Loucy (cell line): ENCODE measurements around the gene ABTB2.

Experiments used
- H2AFZ ChIP-seq: fragments of 200-600 bp; sonication (generic); 2 replicates; pipeline ENCODE4 v1.6.0; 2016; ENCODE audit warnings: antibody characterized with exemption, mild to moderate bottlenecking, low read length, moderate library complexity
- H3F3A ChIP-seq: fragments of 200-600 bp; 2 replicates; pipeline ENCODE4 v1.6.0; 2016; ENCODE audit warnings: antibody characterized with exemption, low read depth, mild to moderate bottlenecking
- H3K27me3 ChIP-seq: fragments of 200-600 bp; sonication (generic); 2 replicates; pipeline ENCODE4 v1.6.1; 2014; ENCODE audit warnings: low read length, mild to moderate bottlenecking; ENCODE audit not compliant: insufficient read depth, poor library complexity, severe bottlenecking
- H3K36me3 ChIP-seq: fragments of 200-600 bp; sonication (generic); 2 replicates; pipeline ENCODE4 v1.6.1; 2016; ENCODE audit warnings: low read length; ENCODE audit not compliant: insufficient read depth
- H3K4me1 ChIP-seq: fragments of 200-600 bp; sonication (generic); 2 replicates; pipeline ENCODE4 v1.5.1; 2014; ENCODE audit warnings: low read length, mild to moderate bottlenecking; ENCODE audit not compliant: insufficient read depth, poor library complexity, severe bottlenecking
- H3K4me2 ChIP-seq: fragments of 200-600 bp; sonication (generic); 2 replicates; pipeline ENCODE4 v1.6.0; 2014; ENCODE audit warnings: antibody characterized with exemption, low read length, low read depth, mild to moderate bottlenecking; ENCODE audit not compliant: poor library complexity, severe bottlenecking
- H3K4me3 ChIP-seq: fragments of 200-600 bp; sonication (generic); 2 replicates; pipeline ENCODE4 v1.5.1; 2014; ENCODE audit warnings: low read length, mild to moderate bottlenecking, mixed read lengths; ENCODE audit not compliant: poor library complexity, severe bottlenecking
- H3K79me2 ChIP-seq: fragments of 200-600 bp; sonication (generic); 2 replicates; pipeline ENCODE4 v1.6.1; 2014; ENCODE audit warnings: low read length; ENCODE audit not compliant: insufficient read depth
- H3K9ac ChIP-seq: fragments of 200-600 bp; sonication (generic); 2 replicates; pipeline ENCODE4 v1.6.0; 2014; ENCODE audit warnings: mild to moderate bottlenecking, low read depth, low read length, moderate library complexity; ENCODE audit not compliant: poor library complexity, severe bottlenecking
- H3K9me2 ChIP-seq: fragments of 200-600 bp; sonication (generic); replicated peaks from 2 replicates; pipeline ENCODE4 v1.6.1; 2016; ENCODE audit warnings: low read depth, low read length, mixed read lengths
- H3K9me3 ChIP-seq: fragments of 200-600 bp; sonication (generic); 2 replicates; pipeline ENCODE4 v1.6.1; 2014; ENCODE audit warnings: mild to moderate bottlenecking, antibody characterized with exemption, low read length, low read depth; ENCODE audit not compliant: insufficient read depth
- H4K20me1 ChIP-seq: fragments of 200-600 bp; sonication (generic); 2 replicates; pipeline ENCODE4 v1.6.0; 2014; ENCODE audit warnings: antibody characterized with exemption, low read length, mild to moderate bottlenecking; ENCODE audit not compliant: insufficient read depth, poor library complexity, severe bottlenecking
- CTCF ChIP-seq: fragments of 200-600 bp; sonication (generic); conservative IDR thresholded peaks from 2 replicates; pipeline ENCODE4 v1.5.1; 2014; ENCODE audit warnings: mild to moderate bottlenecking, antibody characterized with exemption, low read length
- EZH2phosphoT487 ChIP-seq: fragments of 200-600 bp; IDR thresholded peaks from 2 replicates; pipeline ENCODE4 v1.6.1; 2018; ENCODE audit warnings: antibody characterized with exemption, mild to moderate bottlenecking, moderate library complexity, borderline replicate concordance

The ABTB2 gene

GRCh38 chr11:34382532-34383276, 24.9 kb upstream of the ABTB2 start:
- H2AFZ ChIP-seq, result no peak overlapping the region
- H3K9ac ChIP-seq, result no peak overlapping the region
- peaks cover 8% of the 10 kb centered on the region; the same call in 1 of the 2 replicates for H3K9me3 ChIP-seq
- peaks cover 8% of the 10 kb centered on the region; the same call in 1 of the 2 replicates for H3F3A ChIP-seq
- H3K79me2 ChIP-seq, result no peaks in the 10 kb centered on the region
- H3K4me3 ChIP-seq, result no peak overlapping the region
- no peak overlapping the region for H3K4me2 ChIP-seq
- H3K4me1 ChIP-seq, result peaks cover 29% of the 10 kb centered on the region
- no peaks in the 10 kb centered on the region for H3K36me3 ChIP-seq
- H3K9me2 ChIP-seq, result no peaks in the 10 kb centered on the region
- no peak for TF ChIP-seq CTCF
- no peak for TF ChIP-seq EZH2phosphoT487
- no peaks in the 10 kb centered on the region for H4K20me1 ChIP-seq
- H3K27me3 ChIP-seq, result no peaks in the 10 kb centered on the region

GRCh38 chr11:34381775-34382174, 24.0 kb upstream of the ABTB2 start:
- peaks cover 29% of the 10 kb centered on the region for H3K4me1 ChIP-seq
- H3K79me2 ChIP-seq, result no peaks in the 10 kb centered on the region
- H3F3A ChIP-seq, result peaks cover 8% of the 10 kb centered on the region; the same call in 1 of the 2 replicates
- H4K20me1 ChIP-seq, result no peaks in the 10 kb centered on the region
- H3K4me2 ChIP-seq, result no peak overlapping the region
- no peak for TF ChIP-seq EZH2phosphoT487
- no peak for TF ChIP-seq CTCF
- H2AFZ ChIP-seq, result no peak overlapping the region
- H3K27me3 ChIP-seq, result no peaks in the 10 kb centered on the region
- no peaks in the 10 kb centered on the region for H3K36me3 ChIP-seq
- no peak overlapping the region for H3K4me3 ChIP-seq
- peaks cover 16% of the 10 kb centered on the region; the same call in 1 of the 2 replicates for H3K9me3 ChIP-seq
- no peaks in the 10 kb centered on the region for H3K9me2 ChIP-seq
- no peak overlapping the region for H3K9ac ChIP-seq

- H3K4me3 ChIP-seq, result no peak overlapping the region
- no peak overlapping the region for H2AFZ ChIP-seq
- no peak for TF ChIP-seq EZH2phosphoT487
- TF ChIP-seq CTCF, result no peak
- peaks cover 27% of the 10 kb centered on the region for H3K9me3 ChIP-seq
- H3K9ac ChIP-seq, result no peak overlapping the region
- no peaks in the 10 kb centered on the region for H3K36me3 ChIP-seq
- no peaks in the 10 kb centered on the region for H3K27me3 ChIP-seq
- H3K4me2 ChIP-seq, result no peak overlapping the region
- no peaks in the 10 kb centered on the region for H3K79me2 ChIP-seq
- H3K9me2 ChIP-seq, result no peaks in the 10 kb centered on the region
- peaks cover 29% of the 10 kb centered on the region for H3K4me1 ChIP-seq
- no peaks in the 10 kb centered on the region for H4K20me1 ChIP-seq
- peaks cover 8% of the 10 kb centered on the region; the same call in 1 of the 2 replicates for H3F3A ChIP-seq
Observed at GRCh38 chr11:34380696-34381095, 22.9 kb upstream of the ABTB2 start.
